Measurements from ENCODE around the gene TAF7L.

The TAF7L gene

DNA sequence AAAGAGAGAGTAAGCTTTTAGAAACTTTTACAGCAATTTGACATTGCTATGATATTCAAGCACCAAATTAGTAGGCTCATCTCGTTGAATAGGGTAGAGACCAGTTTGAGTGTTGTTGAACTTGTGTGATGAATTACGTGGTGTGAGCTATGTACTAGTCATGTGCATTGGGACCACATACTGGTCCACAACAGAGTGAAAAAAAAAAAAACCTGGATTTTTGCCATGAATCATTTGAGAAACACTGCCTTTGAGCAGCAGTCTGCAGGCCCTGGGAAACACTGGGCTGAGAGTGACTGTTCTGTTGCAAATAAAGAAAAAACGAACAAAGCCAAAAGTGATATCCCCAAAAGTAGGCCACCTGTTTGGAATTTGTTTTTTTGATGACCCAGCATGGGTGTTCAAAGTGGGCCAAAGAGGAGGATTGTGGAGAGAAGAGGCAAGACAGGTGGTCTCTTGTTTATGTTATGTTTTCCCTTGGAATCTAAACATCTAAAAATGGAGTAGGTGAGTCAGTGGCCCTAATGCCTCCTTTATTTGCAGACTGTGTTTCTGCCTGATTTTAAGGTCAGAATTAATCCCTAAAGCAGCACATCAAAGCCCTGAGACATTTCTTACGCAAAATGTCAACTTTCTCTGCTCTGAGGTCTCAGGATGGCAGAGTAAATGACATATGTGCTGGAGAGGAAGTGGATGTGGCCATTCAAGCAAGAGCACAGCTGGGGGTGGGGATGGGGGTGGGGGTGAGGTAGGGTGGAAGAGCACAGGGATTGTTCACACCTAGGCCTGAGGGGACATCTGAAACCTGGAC lies 33.5 kb downstream of the TAF7L start:
- H3K4me2 ChIP-seq (ENCODE audit: low read depth, low read length): no peak overlapping the region
- no peak for TF ChIP-seq EZH2phosphoT487 (IDR thresholded peaks at IDR 0.05; ENCODE audit: low read length)
- TF ChIP-seq, protein P1, sequence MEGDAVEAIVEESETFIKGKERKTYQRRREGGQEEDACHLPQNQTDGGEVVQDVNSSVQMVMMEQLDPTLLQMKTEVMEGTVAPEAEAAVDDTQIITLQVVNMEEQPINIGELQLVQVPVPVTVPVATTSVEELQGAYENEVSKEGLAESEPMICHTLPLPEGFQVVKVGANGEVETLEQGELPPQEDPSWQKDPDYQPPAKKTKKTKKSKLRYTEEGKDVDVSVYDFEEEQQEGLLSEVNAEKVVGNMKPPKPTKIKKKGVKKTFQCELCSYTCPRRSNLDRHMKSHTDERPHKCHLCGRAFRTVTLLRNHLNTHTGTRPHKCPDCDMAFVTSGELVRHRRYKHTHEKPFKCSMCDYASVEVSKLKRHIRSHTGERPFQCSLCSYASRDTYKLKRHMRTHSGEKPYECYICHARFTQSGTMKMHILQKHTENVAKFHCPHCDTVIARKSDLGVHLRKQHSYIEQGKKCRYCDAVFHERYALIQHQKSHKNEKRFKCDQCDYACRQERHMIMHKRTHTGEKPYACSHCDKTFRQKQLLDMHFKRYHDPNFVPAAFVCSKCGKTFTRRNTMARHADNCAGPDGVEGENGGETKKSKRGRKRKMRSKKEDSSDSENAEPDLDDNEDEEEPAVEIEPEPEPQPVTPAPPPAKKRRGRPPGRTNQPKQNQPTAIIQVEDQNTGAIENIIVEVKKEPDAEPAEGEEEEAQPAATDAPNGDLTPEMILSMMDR (IDR thresholded peaks at IDR 0.05; ENCODE audit: low read length): no peak
- TF ChIP-seq EZH2 (optimal IDR thresholded peaks at IDR 0.05; ENCODE audit: low read depth, low read length): no peak
- no peak overlapping the region for H3K27ac ChIP-seq (ENCODE audit: low read length)
- no peaks in the 10 kb centered on the region for H3K4me1 ChIP-seq (ENCODE audit: low read length)
- no peaks in the 10 kb centered on the region for H3F3A ChIP-seq (ENCODE audit: insufficient read depth, low read length)
- H3K27me3 ChIP-seq (replicated peaks; ENCODE audit: insufficient read depth, low read length): no peaks in the 10 kb centered on the region
- H4K20me1 ChIP-seq (ENCODE audit: insufficient read depth, low read length): no peaks in the 10 kb centered on the region
- no peaks in the 10 kb centered on the region for H3K9me2 ChIP-seq (replicated peaks; ENCODE audit: insufficient read depth, low read length)
- no peak overlapping the region for H2AFZ ChIP-seq (ENCODE audit: low read length)
- H3K36me3 ChIP-seq (replicated peaks; ENCODE audit: insufficient read depth, low read length): no peaks in the 10 kb centered on the region
- DNase-seq: no peak
- no peak overlapping the region for H3K4me3 ChIP-seq (ENCODE audit: low read length)
- H3K9ac ChIP-seq (ENCODE audit: low read length): no peak overlapping the region
- no peaks in the 10 kb centered on the region for H3K79me2 ChIP-seq (ENCODE audit: low read length)
- H3K9me3 ChIP-seq (replicated peaks; ENCODE audit: insufficient read depth, low read length): no peaks in the 10 kb centered on the region

DNA sequence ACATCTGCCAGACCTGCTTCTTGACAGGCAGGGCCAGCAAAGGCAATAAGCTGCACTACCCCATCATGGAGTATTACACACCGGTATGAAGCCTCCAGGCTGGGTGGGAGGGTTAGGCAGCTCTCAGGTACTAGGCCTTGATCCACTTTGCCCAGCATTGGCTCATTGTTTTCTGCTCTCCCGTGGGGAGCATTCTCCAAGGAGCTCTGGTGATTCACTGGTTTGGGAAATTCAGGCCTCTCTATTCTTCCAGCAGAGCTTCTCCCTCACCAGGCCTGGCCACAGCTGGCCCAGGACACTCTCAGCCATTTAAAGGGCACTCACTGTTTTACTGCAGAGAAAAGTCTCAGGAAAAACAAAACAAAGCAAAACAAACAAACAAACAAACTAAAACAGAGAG lies 38.5 kb downstream of the TAF7L start:
- Histone ChIP-seq H2AFZ (ENCODE audit: low read length) (no peak overlapping the region), H3K4me1 (ENCODE audit: low read length) (no peaks in the 10 kb centered on the region), H4K20me1 (ENCODE audit: insufficient read depth, low read length) (no peaks in the 10 kb centered on the region), H3K27me3 (replicated peaks; ENCODE audit: insufficient read depth, low read length) (no peaks in the 10 kb centered on the region), H3K4me3 (ENCODE audit: low read length) (no peak overlapping the region), H3K79me2 (ENCODE audit: low read length) (no peaks in the 10 kb centered on the region), H3K4me2 (ENCODE audit: low read depth, low read length) (no peak overlapping the region), H3K9me2 (replicated peaks; ENCODE audit: insufficient read depth, low read length) (no peaks in the 10 kb centered on the region), H3K36me3 (replicated peaks; ENCODE audit: insufficient read depth, low read length) (no peaks in the 10 kb centered on the region), H3F3A (ENCODE audit: insufficient read depth, low read length) (no peaks in the 10 kb centered on the region), H3K9ac (ENCODE audit: low read length) (no peak overlapping the region), H3K9me3 (replicated peaks; ENCODE audit: insufficient read depth, low read length) (no peaks in the 10 kb centered on the region), H3K27ac (ENCODE audit: low read length) (no peak overlapping the region)
- TF ChIP-seq, protein P1 (IDR thresholded peaks at IDR 0.05; ENCODE audit: low read length): no peak
- no peak for TF ChIP-seq EZH2phosphoT487 (IDR thresholded peaks at IDR 0.05; ENCODE audit: low read length)
- no peak for TF ChIP-seq EZH2 (optimal IDR thresholded peaks at IDR 0.05; ENCODE audit: low read depth, low read length)
- no peak for DNase-seq

DNA sequence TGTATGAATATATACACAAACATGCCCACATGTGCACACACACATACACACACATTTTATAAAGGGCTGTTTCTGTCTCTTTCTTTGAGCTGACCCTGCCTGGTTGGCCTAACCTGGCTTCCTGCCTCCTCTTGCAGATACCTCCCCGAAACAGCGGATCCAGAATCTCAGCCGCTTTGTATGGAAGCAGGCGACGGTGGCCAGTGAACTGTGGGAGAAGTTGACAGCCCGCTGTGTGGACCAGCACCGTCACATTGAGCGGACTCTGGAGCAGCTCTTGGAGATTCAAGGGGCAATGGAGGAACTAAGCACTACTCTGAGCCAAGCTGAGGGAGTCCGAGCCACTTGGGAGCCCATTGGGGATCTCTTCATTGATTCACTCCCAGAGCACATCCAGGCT lies 49.6 kb downstream of the TAF7L start:
- no peaks in the 10 kb centered on the region for H4K20me1 ChIP-seq (ENCODE audit: insufficient read depth, low read length)
- H3F3A ChIP-seq (ENCODE audit: insufficient read depth, low read length): no peaks in the 10 kb centered on the region
- TF ChIP-seq EZH2phosphoT487 (IDR thresholded peaks at IDR 0.05; ENCODE audit: low read length): no peak
- TF ChIP-seq, protein P1 (IDR thresholded peaks at IDR 0.05; ENCODE audit: low read length): no peak
- TF ChIP-seq EZH2 (optimal IDR thresholded peaks at IDR 0.05; ENCODE audit: low read depth, low read length): no peak
- H3K36me3 ChIP-seq (replicated peaks; ENCODE audit: insufficient read depth, low read length): no peaks in the 10 kb centered on the region; the same call in 1 of the 2 replicates
- H3K9me3 ChIP-seq (replicated peaks; ENCODE audit: insufficient read depth, low read length): no peaks in the 10 kb centered on the region
- H2AFZ ChIP-seq (ENCODE audit: low read length): no peak overlapping the region
- no peaks in the 10 kb centered on the region for H3K27me3 ChIP-seq (replicated peaks; ENCODE audit: insufficient read depth, low read length)
- H3K27ac ChIP-seq (ENCODE audit: low read length): no peak overlapping the region
- DNase-seq: no peak
- H3K9ac ChIP-seq (ENCODE audit: low read length): no peak overlapping the region
- H3K4me2 ChIP-seq (ENCODE audit: low read depth, low read length): no peak overlapping the region
- H3K79me2 ChIP-seq (ENCODE audit: low read length): no peaks in the 10 kb centered on the region
- no peaks in the 10 kb centered on the region for H3K4me1 ChIP-seq (ENCODE audit: low read length)
- H3K4me3 ChIP-seq (ENCODE audit: low read length): no peak overlapping the region
- no peaks in the 10 kb centered on the region for H3K9me2 ChIP-seq (replicated peaks; ENCODE audit: insufficient read depth, low read length)

All from MM.1S (cell line).